Right cardiac atrium (tissue), 5 donors: ENCODE results near the gene LMNTD2. TPM values are rescaled to one million over a fixed set of nuclear protein-coding genes. Genes with fewer than 3 reads are reported as not detected.
A peak's percentile ranks its signal among the peaks of the same experiment; 100 is the strongest.
"Not testable (repeated sequence)": the region's sequence is repeated elsewhere in the genome, so short reads cannot be mapped to it uniquely, and the experiment has no call there.

Source experiments
- ATAC-seq, 2 donors: fragments of 200-7000 bp; cut with Tn5 transposase; one replicate each; pipeline versions ENCODE4 v1.8.0 to v1.9.1; 2020; ENCODE audit warnings: moderate library complexity in 2 of 2, mild to moderate bottlenecking in 1 of 2
- DNase-seq, 3 donors: peaks; one replicate each; pipeline ENCODE4 v3.0.0-alpha.2; 2020
- H3K27ac ChIP-seq: one replicate; pipeline ENCODE4 v1.5.1; 2013; ENCODE audit warnings: mild to moderate bottlenecking, low read length, control low read depth, moderate library complexity
- H3K27me3 ChIP-seq: one replicate; pipeline ENCODE4 v1.6.1; 2013; ENCODE audit not compliant: control insufficient read depth, insufficient read depth
- H3K4me1 ChIP-seq: one replicate; pipeline ENCODE4 v1.6.1; 2013; ENCODE audit warnings: low read length; ENCODE audit not compliant: control insufficient read depth, insufficient read depth
- H3K4me3 ChIP-seq: one replicate; pipeline ENCODE4 v1.5.1; 2013; ENCODE audit warnings: low read length, control low read depth
- H3K9me3 ChIP-seq: one replicate; pipeline ENCODE4 v1.6.1; 2013; ENCODE audit warnings: low read length; ENCODE audit not compliant: control insufficient read depth
- WGBS: extraction: QIAGEN DNeasy Blood & Tissue Kit; methylation state at CpG from one replicate; pipeline ENCODE4 v1.1.7; 2013; 5-methylcytosine and 5-hydroxymethylcytosine counted together
- intact Hi-C, 4 donors: fragments of 100-400 bp; cut with DNase I; formaldehyde crosslinking; loops; one replicate each; pipeline versions ENCODE4 v1.11.0 to v1.14.0; 2022 to 2023
- polyA plus RNA-seq: library from polyadenylated mRNA; stranded (reverse); fragments of 200-250 nt; gene quantifications from one replicate; pipeline ENCODE4 v1.2.3, GENCODE V29; 2013
- total RNA-seq, 4 donors: library from RNA; stranded (reverse); fragmentation: NEBNext Ultra II Directional; extraction: Animal tissue kit (Norgen Biotek cat#: 25700); gene quantifications; one replicate each; pipeline ENCODE4 v1.2.1, GENCODE V29; 2021
- donor health status: healthy with polysubstance abuse.
- donor health status: DM: no; HTN: yes; CAD: no.
- donor health status: DM: no; HTN: no; CAD: no.
- donor health status: DM: no; HTN: yes; CAD: no; lungs with severe emphysema.
- donor health status: DM: yes; HTN: yes; CAD: no.

LMNTD2 gene
- total and polyA plus RNA-seq, 5 donors, result 0.50 to 1.4 (median 0.66) TPM

GRCh38 chr11:575313-575995 is 14.9 kb upstream of the LMNTD2 start:
- Histone ChIP-seq H3K4me3 (peak overlapping the region; percentile 31), H3K9me3 (no peaks in the 10 kb centered on the region), H3K4me1 (peaks cover 22% of the 10 kb centered on the region), H3K27me3 (no peaks in the 10 kb centered on the region), H3K27ac (no peak overlapping the region)
- DNase-seq, result no peak
- intact Hi-C loops, result no loop called here
- peak; percentile 64 to 71 for ATAC-seq
- under 1% methylated on average over 79 of the region's 81 CpGs for WGBS

- intact Hi-C loops, result no loop called here
Measured at GRCh38 chr11:574632-575312, 14.2 kb upstream of the LMNTD2 start.

GRCh38 chr11:574031-574570 is 13.6 kb upstream of the LMNTD2 start:
- H3K9me3 ChIP-seq, intact Hi-C loops, H3K27ac ChIP-seq, ATAC-seq, H3K27me3 ChIP-seq: not testable (repeated sequence)
- DNase-seq, result peak in 1 of 3 donors; percentile 40
- 57% methylated on average over 14 of the region's 14 CpGs for WGBS
- Histone ChIP-seq H3K4me3 (peak overlapping the region; percentile 31), H3K4me1 (peaks cover 18% of the 10 kb centered on the region)

More at GRCh38 chr11:574632-575312, 14.2 kb upstream of the LMNTD2 start:
- H3K4me3 ChIP-seq, result peak overlapping the region; percentile 31
- ATAC-seq, result peak; percentile 0
- peak in 2 of 3 donors; percentile 49 to 66 for DNase-seq
- peaks cover 16% of the 10 kb centered on the region for H3K4me1 ChIP-seq
- 24% methylated on average over 25 of the region's 25 CpGs for WGBS
- H3K27me3 ChIP-seq, result no peaks in the 10 kb centered on the region
- no peaks in the 10 kb centered on the region for H3K9me3 ChIP-seq
- no peak overlapping the region for H3K27ac ChIP-seq

- WGBS, result 89% methylated on average over 16 of the region's 16 CpGs
- intact Hi-C loops, result no loop called here
- DNase-seq (peak in 1 of 3 donors; percentile 55), ATAC-seq (no peak)
- Histone ChIP-seq H3K9me3 (no peaks in the 10 kb centered on the region), H3K4me1 (peaks cover 14% of the 10 kb centered on the region), H3K27me3 (no peaks in the 10 kb centered on the region), H3K27ac (no peak overlapping the region), H3K4me3 (no peak overlapping the region)
Measured at GRCh38 chr11:573146-573759, 12.7 kb upstream of the LMNTD2 start.

- Histone ChIP-seq H3K27me3 (no peaks in the 10 kb centered on the region), H3K4me3 (no peak overlapping the region), H3K27ac (no peak overlapping the region), H3K4me1 (peaks cover 3% of the 10 kb centered on the region), H3K9me3 (no peaks in the 10 kb centered on the region)
- WGBS, result 68% methylated on average over 8 of the region's 8 CpGs
- intact Hi-C loops, result no loop called here
- ATAC-seq, result no peak
- DNase-seq, result no peak
Measured at GRCh38 chr11:571802-572185, 11.3 kb upstream of the LMNTD2 start.

- intact Hi-C loops, result no loop called here
- DNase-seq, result peak; percentile 77 to 90 (median 89)
Measured at GRCh38 chr11:569158-569885, 8.8 kb upstream of the LMNTD2 start.

GRCh38 chr11:568306-569157 is 8.0 kb upstream of the LMNTD2 start:
- ATAC-seq, result peak; percentile 89 to 92
- Histone ChIP-seq H3K27me3 (no peaks in the 10 kb centered on the region), H3K9me3 (no peaks in the 10 kb centered on the region), H3K4me3 (peak overlapping the region; percentile 69), H3K27ac (peak overlapping the region; percentile 99), H3K4me1 (peaks cover 3% of the 10 kb centered on the region)
- WGBS, result under 1% methylated on average over 123 of the region's 123 CpGs
- DNase-seq, result peak; percentile 95 to 98 (median 98)
- intact Hi-C loops, result no loop called here

More at GRCh38 chr11:569158-569885, 8.8 kb upstream of the LMNTD2 start:
- Histone ChIP-seq H3K9me3 (no peaks in the 10 kb centered on the region), H3K27me3 (no peaks in the 10 kb centered on the region), H3K4me1 (peaks cover 3% of the 10 kb centered on the region), H3K4me3 (peak overlapping the region; percentile 69), H3K27ac (peak overlapping the region; percentile 99)
- peak; percentile 18 to 44 for ATAC-seq
- WGBS, result 25% methylated on average over 36 of the region's 36 CpGs

GRCh38 chr11:567629-568292 is 7.2 kb upstream of the LMNTD2 start:
- Histone ChIP-seq H3K4me1 (peaks cover 3% of the 10 kb centered on the region), H3K9me3 (no peaks in the 10 kb centered on the region), H3K27me3 (no peaks in the 10 kb centered on the region), H3K27ac (peak overlapping the region; percentile 53), H3K4me3 (peak overlapping the region; percentile 69)
- 19% methylated on average over 41 of the region's 41 CpGs for WGBS
- DNase-seq (peak in 1 of 3 donors; percentile 51), ATAC-seq (peak; percentile 9 to 17)
- intact Hi-C loops, result no loop called here

GRCh38 chr11:567011-567628 is 6.6 kb upstream of the LMNTD2 start:
- no peaks in the 10 kb centered on the region for H3K27me3 ChIP-seq
- no peaks in the 10 kb centered on the region for H3K9me3 ChIP-seq
- H3K4me3 ChIP-seq, result peak overlapping the region; percentile 69
- ATAC-seq, result no peak
- peaks cover 3% of the 10 kb centered on the region for H3K4me1 ChIP-seq
- intact Hi-C loops, result no loop called here
- DNase-seq, result peak in 1 of 3 donors; percentile 55
- 85% methylated on average over 18 of the region's 18 CpGs for WGBS
- no peak overlapping the region for H3K27ac ChIP-seq
